ENCODE measurements around the gene OR52E4.

DNA sequence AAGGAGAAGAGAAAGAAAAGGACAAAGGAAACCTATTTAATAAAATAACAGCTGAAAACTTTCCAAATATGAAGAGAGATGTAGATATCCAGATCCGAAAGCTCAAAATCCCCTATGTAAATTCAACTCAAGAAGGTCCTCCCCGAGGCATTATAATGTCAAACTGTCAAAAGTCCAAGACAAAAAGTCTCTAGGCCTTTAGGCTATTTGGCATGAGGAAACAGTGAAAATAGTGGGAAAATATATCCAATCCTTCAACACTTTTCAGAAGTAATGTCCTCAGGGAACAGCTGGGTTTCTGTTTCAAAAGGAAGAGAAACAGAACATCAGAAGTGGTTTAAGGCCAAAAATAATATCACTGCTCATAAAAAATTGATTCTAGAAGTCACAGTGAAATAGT, 1.9 kb upstream of the OR52E4 start:
- TF ChIP-seq, protein P1, sequence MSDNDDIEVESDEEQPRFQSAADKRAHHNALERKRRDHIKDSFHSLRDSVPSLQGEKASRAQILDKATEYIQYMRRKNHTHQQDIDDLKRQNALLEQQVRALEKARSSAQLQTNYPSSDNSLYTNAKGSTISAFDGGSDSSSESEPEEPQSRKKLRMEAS (IDR thresholded peaks at IDR 0.05), result no peak
- TF ChIP-seq, protein P2, sequence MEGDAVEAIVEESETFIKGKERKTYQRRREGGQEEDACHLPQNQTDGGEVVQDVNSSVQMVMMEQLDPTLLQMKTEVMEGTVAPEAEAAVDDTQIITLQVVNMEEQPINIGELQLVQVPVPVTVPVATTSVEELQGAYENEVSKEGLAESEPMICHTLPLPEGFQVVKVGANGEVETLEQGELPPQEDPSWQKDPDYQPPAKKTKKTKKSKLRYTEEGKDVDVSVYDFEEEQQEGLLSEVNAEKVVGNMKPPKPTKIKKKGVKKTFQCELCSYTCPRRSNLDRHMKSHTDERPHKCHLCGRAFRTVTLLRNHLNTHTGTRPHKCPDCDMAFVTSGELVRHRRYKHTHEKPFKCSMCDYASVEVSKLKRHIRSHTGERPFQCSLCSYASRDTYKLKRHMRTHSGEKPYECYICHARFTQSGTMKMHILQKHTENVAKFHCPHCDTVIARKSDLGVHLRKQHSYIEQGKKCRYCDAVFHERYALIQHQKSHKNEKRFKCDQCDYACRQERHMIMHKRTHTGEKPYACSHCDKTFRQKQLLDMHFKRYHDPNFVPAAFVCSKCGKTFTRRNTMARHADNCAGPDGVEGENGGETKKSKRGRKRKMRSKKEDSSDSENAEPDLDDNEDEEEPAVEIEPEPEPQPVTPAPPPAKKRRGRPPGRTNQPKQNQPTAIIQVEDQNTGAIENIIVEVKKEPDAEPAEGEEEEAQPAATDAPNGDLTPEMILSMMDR (IDR thresholded peaks at IDR 0.05; ENCODE audit: low read depth, low read length, missing input control), result no peak
- no peak for TF ChIP-seq SP1 (IDR thresholded peaks at IDR 0.05)
- TF ChIP-seq, protein P3, sequence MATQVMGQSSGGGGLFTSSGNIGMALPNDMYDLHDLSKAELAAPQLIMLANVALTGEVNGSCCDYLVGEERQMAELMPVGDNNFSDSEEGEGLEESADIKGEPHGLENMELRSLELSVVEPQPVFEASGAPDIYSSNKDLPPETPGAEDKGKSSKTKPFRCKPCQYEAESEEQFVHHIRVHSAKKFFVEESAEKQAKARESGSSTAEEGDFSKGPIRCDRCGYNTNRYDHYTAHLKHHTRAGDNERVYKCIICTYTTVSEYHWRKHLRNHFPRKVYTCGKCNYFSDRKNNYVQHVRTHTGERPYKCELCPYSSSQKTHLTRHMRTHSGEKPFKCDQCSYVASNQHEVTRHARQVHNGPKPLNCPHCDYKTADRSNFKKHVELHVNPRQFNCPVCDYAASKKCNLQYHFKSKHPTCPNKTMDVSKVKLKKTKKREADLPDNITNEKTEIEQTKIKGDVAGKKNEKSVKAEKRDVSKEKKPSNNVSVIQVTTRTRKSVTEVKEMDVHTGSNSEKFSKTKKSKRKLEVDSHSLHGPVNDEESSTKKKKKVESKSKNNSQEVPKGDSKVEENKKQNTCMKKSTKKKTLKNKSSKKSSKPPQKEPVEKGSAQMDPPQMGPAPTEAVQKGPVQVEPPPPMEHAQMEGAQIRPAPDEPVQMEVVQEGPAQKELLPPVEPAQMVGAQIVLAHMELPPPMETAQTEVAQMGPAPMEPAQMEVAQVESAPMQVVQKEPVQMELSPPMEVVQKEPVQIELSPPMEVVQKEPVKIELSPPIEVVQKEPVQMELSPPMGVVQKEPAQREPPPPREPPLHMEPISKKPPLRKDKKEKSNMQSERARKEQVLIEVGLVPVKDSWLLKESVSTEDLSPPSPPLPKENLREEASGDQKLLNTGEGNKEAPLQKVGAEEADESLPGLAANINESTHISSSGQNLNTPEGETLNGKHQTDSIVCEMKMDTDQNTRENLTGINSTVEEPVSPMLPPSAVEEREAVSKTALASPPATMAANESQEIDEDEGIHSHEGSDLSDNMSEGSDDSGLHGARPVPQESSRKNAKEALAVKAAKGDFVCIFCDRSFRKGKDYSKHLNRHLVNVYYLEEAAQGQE (IDR thresholded peaks at IDR 0.05), result no peak
- no peak for TF ChIP-seq RAD21 (IDR thresholded peaks at IDR 0.05)
- TF ChIP-seq YY1 (IDR thresholded peaks at IDR 0.05), result no peak
- no peak for TF ChIP-seq GABPA (IDR thresholded peaks at IDR 0.05 in 1 of 2, conservative IDR thresholded peaks at IDR 0.05 in 1 of 2)
- TF ChIP-seq, protein P4, sequence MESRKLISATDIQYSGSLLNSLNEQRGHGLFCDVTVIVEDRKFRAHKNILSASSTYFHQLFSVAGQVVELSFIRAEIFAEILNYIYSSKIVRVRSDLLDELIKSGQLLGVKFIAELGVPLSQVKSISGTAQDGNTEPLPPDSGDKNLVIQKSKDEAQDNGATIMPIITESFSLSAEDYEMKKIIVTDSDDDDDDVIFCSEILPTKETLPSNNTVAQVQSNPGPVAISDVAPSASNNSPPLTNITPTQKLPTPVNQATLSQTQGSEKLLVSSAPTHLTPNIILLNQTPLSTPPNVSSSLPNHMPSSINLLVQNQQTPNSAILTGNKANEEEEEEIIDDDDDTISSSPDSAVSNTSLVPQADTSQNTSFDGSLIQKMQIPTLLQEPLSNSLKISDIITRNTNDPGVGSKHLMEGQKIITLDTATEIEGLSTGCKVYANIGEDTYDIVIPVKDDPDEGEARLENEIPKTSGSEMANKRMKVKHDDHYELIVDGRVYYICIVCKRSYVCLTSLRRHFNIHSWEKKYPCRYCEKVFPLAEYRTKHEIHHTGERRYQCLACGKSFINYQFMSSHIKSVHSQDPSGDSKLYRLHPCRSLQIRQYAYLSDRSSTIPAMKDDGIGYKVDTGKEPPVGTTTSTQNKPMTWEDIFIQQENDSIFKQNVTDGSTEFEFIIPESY (IDR thresholded peaks at IDR 0.05), result no peak
- TF ChIP-seq FOXA2 (IDR thresholded peaks at IDR 0.05), result no peak

Measured in liver (tissue), 3 donors.